Measurements from ENCODE around the gene ITIH3. TPM values are rescaled to one million over a fixed set of nuclear protein-coding genes. Genes with fewer than 3 reads are reported as not detected.
A peak's percentile ranks its signal among the peaks of the same experiment; 100 is the strongest.

ITIH3 gene
- total RNA-seq, 4 donors from 2014 or later: 0.83 to 3.2 (median 1.5) TPM

DNA sequence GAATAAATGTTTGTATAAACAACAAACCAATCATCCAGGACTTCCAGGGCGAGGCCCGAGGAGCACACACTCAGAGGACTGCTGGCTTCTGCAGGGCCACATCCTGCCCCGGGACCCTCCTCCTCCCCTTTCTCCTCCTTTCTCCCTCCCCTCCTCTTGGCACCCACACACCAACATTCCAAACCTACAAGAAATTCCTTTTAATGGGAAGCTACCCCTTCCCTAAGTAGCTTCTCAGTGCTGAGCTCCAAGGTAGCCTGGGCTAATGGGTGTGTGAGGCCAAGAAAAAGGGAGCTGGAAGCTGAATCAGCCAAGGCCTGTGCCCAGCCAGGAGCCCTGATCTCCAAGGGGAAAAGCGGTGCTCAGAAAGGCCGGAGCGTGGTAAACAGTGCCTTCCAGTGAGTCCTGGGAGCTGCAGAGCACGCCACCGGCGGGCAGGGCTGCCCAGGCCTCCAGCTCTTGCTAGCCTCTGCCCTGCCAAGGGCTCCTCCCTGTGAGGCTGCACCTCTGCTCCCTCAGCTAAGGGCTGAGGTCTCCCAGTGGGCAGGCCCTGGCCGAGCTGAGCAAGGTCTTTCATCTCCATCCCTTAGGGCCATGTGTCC, 3.9 kb downstream of the ITIH3 start:
- DNase-seq (ENCODE audit: extremely low spot score): no peak
- no peaks in the 10 kb centered on the region for H3K9me3 ChIP-seq
- 87% methylated on average over 9 of the region's 10 CpGs for WGBS
- H3K27ac ChIP-seq (replicated peaks in 1 of 4): no peak overlapping the region
- intact Hi-C loops (cut with DNase I): no loop called here
- no peaks in the 10 kb centered on the region for H3K27me3 ChIP-seq
- H3K36me3 ChIP-seq: no peaks in the 10 kb centered on the region
- peaks cover 0 to 5% (median 0%) of the 10 kb centered on the region in 4 donors for H3K4me1 ChIP-seq
- TF ChIP-seq POLR2A (IDR thresholded peaks at IDR 0.05; ENCODE audit: low read depth) (no peak), EP300 (IDR thresholded peaks at IDR 0.05) (no peak), POLR2AphosphoS5 (IDR thresholded peaks at IDR 0.05) (no peak)
- TF ChIP-seq, protein P1, sequence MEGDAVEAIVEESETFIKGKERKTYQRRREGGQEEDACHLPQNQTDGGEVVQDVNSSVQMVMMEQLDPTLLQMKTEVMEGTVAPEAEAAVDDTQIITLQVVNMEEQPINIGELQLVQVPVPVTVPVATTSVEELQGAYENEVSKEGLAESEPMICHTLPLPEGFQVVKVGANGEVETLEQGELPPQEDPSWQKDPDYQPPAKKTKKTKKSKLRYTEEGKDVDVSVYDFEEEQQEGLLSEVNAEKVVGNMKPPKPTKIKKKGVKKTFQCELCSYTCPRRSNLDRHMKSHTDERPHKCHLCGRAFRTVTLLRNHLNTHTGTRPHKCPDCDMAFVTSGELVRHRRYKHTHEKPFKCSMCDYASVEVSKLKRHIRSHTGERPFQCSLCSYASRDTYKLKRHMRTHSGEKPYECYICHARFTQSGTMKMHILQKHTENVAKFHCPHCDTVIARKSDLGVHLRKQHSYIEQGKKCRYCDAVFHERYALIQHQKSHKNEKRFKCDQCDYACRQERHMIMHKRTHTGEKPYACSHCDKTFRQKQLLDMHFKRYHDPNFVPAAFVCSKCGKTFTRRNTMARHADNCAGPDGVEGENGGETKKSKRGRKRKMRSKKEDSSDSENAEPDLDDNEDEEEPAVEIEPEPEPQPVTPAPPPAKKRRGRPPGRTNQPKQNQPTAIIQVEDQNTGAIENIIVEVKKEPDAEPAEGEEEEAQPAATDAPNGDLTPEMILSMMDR (IDR thresholded peaks at IDR 0.05): no peak
- no peak overlapping the region for H3K4me3 ChIP-seq

DNA sequence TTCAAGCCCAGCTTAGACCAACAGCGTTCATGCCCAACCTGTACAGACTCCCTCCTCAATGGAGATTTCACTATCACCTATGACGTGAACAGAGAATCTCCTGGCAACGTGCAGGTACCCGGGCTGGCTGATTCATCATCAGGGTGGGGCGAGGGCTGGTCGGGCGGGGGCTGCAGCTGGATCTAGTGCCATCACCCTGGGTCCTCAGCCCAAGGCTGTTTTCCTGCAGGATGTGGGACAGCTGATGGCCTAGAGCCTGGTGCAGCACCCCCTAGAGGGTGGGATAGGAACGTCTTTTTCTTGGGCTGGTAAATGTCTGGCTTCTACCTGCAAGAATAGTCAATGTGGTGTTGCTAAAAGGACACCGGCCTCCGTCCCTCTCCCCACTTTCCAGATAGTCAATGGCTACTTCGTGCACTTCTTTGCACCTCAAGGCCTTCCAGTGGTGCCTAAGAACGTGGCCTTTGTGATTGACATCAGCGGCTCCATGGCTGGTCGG, 4.4 kb downstream of the ITIH3 start:
- no peak for TF ChIP-seq POLR2AphosphoS5 (IDR thresholded peaks at IDR 0.05)
- TF ChIP-seq POLR2A (IDR thresholded peaks at IDR 0.05; ENCODE audit: low read depth): no peak
- no peak for TF ChIP-seq EP300 (IDR thresholded peaks at IDR 0.05)
- TF ChIP-seq, protein P1 (IDR thresholded peaks at IDR 0.05): peak in 1 of 3 experiments; percentile 21
- no peak overlapping the region for H3K4me3 ChIP-seq
- H3K9me3 ChIP-seq: no peaks in the 10 kb centered on the region
- H3K4me1 ChIP-seq: peaks cover 0 to 5% (median 0%) of the 10 kb centered on the region in 4 donors
- no peak for DNase-seq (ENCODE audit: extremely low spot score)
- intact Hi-C loops (cut with DNase I): no loop called here
- 68% methylated on average over 12 of the region's 14 CpGs for WGBS
- no peak overlapping the region for H3K27ac ChIP-seq (replicated peaks in 1 of 4)
- no peaks in the 10 kb centered on the region for H3K36me3 ChIP-seq
- H3K27me3 ChIP-seq: no peaks in the 10 kb centered on the region

DNA sequence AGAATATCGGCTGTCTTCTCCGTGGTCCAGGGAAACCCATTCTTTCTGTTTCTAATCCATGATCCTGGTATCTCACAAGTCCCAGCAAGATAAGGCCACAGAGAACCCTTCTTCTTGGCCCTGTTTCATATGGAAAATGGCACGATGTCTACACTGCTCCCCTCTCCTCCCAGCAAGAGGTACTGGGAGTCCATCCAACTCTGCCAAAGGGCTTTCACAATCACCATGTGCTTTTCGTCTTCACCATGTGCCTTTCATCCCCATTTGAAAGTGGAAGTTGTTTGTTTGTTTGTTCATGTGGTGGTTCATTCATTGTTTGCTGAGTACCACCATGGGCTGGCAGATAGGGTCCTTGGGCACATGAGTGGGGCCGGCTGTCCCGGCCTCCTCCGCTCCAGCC, 5.5 kb downstream of the ITIH3 start:
- WGBS: 94% methylated on average over 7 of the region's 7 CpGs
- Histone ChIP-seq H3K4me1 (peaks cover 0 to 5% (median 0%) of the 10 kb centered on the region in 4 donors), H3K27me3 (peaks cover 0 to under 1% (median 0%) of the 10 kb centered on the region in 4 donors), H3K9me3 (no peaks in the 10 kb centered on the region), H3K27ac (replicated peaks in 1 of 4) (no peak overlapping the region), H3K36me3 (no peaks in the 10 kb centered on the region), H3K4me3 (no peak overlapping the region)
- TF ChIP-seq POLR2AphosphoS5 (IDR thresholded peaks at IDR 0.05): no peak
- no peak for TF ChIP-seq EP300 (IDR thresholded peaks at IDR 0.05)
- TF ChIP-seq, protein P1 (IDR thresholded peaks at IDR 0.05): no peak
- TF ChIP-seq POLR2A (IDR thresholded peaks at IDR 0.05; ENCODE audit: low read depth): no peak
- intact Hi-C loops (cut with DNase I): no loop called here
- no peak for DNase-seq (ENCODE audit: extremely low spot score)

DNA sequence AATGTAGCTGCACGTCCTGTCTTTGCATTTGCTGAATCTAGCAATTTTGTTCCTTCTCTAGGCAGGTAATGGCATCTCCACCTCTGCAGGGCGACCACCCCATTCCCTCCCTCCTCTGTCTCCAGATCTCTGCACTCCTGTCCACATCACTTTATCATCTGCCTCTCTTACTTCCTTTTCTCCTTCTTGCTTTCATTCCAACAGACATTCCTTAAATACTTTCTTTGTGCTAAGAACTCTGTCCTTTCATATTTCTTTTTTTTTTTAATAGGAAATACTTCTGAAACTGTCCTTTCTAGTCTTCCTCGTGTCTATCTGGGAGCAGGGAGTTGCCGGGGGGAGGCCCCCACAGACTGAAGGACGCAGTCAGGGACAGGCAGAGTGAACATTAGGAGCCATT, 7.2 kb downstream of the ITIH3 start:
- H3K27me3 ChIP-seq: peaks cover 0 to 11% (median 0%) of the 10 kb centered on the region in 4 donors
- WGBS: 56% methylated on average over 5 of the region's 5 CpGs
- H3K4me3 ChIP-seq: no peak overlapping the region
- peaks cover 0 to 5% (median 0%) of the 10 kb centered on the region in 4 donors for H3K4me1 ChIP-seq
- H3K27ac ChIP-seq (replicated peaks in 1 of 4): no peak overlapping the region
- intact Hi-C loops (cut with DNase I): no loop called here
- H3K36me3 ChIP-seq: no peaks in the 10 kb centered on the region
- no peaks in the 10 kb centered on the region for H3K9me3 ChIP-seq
- TF ChIP-seq, protein P1 (IDR thresholded peaks at IDR 0.05): no peak
- no peak for TF ChIP-seq POLR2A (IDR thresholded peaks at IDR 0.05; ENCODE audit: low read depth)
- TF ChIP-seq EP300 (IDR thresholded peaks at IDR 0.05): no peak
- no peak for TF ChIP-seq POLR2AphosphoS5 (IDR thresholded peaks at IDR 0.05)
- no peak for DNase-seq (ENCODE audit: extremely low spot score)

All from esophagus muscularis mucosa (tissue), 4 donors.